Choroid plexus epithelial cell (primary cell): Measurements from ENCODE around the gene TSPEAR.
A peak's percentile ranks its signal among the peaks of the same experiment; 100 is the strongest.

Experiments used
- DNase-seq: peaks from one replicate; pipeline ENCODE4 v3.0.0-alpha.2; 2010; ENCODE audit warnings: low read depth
- H3K4me3 ChIP-seq: 2 replicates; pipeline ENCODE4 v1.5.1; 2011; ENCODE audit warnings: low read depth, mild to moderate bottlenecking, control low read depth, low read length, moderate library complexity
- TF ChIP-seq, protein P1 (sequence below): conservative IDR thresholded peaks from 2 replicates; pipeline ENCODE4 v1.5.1; 2011; ENCODE audit warnings: low read depth, mild to moderate bottlenecking, control low read depth, inconsistent platforms, low read length, moderate library complexity

The TSPEAR gene

GRCh38 chr21:44756423-44757185 lies 45.2 kb upstream of the TSPEAR start:
- DNase-seq = no peak
- no peak overlapping the region for H3K4me3 ChIP-seq
- TF ChIP-seq, protein P1, sequence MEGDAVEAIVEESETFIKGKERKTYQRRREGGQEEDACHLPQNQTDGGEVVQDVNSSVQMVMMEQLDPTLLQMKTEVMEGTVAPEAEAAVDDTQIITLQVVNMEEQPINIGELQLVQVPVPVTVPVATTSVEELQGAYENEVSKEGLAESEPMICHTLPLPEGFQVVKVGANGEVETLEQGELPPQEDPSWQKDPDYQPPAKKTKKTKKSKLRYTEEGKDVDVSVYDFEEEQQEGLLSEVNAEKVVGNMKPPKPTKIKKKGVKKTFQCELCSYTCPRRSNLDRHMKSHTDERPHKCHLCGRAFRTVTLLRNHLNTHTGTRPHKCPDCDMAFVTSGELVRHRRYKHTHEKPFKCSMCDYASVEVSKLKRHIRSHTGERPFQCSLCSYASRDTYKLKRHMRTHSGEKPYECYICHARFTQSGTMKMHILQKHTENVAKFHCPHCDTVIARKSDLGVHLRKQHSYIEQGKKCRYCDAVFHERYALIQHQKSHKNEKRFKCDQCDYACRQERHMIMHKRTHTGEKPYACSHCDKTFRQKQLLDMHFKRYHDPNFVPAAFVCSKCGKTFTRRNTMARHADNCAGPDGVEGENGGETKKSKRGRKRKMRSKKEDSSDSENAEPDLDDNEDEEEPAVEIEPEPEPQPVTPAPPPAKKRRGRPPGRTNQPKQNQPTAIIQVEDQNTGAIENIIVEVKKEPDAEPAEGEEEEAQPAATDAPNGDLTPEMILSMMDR = no peak

- H3K4me3 ChIP-seq = no peak overlapping the region
- TF ChIP-seq, protein P1 = peak; percentile 43
- peak; percentile 84 for DNase-seq
Measured at GRCh38 chr21:44755227-44755626, 43.9 kb upstream of the TSPEAR start.

DNA sequence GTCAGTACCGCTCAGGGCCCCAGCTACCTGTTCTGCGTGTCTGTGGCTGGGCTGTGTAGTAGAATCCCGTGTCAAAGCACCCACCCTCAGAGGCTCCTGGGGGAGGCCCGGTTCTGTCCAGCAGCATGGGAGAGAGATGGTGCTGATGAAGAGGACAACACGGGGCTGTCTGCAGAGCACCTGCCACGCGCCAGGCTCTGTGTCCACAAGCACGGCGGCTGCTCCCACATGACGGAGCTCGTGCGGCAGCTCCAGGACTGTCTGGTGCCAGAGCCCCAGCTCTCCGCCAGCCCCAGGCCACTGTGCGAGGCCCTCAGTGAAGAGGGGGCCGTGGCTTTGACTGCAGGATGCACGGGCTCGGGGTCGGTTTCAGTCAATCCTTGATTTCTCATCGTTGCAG lies 42.0 kb upstream of the TSPEAR start:
- TF ChIP-seq, protein P1 = no peak
- no peak overlapping the region for H3K4me3 ChIP-seq
- DNase-seq = no peak

DNA sequence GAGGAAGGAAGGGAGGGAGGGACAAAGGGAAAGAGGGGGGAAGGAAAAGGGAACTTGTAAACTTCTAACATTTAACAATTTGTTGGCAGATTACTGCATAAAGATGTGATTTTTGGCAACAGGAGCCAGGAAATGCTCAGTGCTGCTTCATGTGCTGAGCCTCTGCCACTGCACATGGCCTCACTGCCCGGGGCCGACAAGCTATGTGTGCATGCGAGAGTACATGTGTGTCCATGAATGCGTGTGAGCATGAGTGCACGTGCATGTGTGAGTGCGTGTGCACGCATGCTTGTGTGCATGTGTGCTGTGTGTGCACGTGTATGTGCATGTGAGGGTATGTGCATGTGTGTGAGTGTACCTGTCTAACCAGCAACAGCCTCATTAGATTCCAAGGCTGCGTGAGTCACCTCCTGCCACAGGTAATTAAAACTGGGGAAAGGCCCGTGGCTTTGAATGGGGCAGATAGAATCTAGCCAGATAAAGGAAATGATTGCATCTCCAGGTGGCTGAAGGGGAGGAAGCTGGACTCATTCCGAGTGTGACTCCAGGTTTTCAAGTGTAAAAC lies 41.4 kb upstream of the TSPEAR start:
- peak; percentile 14 for DNase-seq
- TF ChIP-seq, protein P1 = peak; percentile 27
- H3K4me3 ChIP-seq = no peak overlapping the region

DNA sequence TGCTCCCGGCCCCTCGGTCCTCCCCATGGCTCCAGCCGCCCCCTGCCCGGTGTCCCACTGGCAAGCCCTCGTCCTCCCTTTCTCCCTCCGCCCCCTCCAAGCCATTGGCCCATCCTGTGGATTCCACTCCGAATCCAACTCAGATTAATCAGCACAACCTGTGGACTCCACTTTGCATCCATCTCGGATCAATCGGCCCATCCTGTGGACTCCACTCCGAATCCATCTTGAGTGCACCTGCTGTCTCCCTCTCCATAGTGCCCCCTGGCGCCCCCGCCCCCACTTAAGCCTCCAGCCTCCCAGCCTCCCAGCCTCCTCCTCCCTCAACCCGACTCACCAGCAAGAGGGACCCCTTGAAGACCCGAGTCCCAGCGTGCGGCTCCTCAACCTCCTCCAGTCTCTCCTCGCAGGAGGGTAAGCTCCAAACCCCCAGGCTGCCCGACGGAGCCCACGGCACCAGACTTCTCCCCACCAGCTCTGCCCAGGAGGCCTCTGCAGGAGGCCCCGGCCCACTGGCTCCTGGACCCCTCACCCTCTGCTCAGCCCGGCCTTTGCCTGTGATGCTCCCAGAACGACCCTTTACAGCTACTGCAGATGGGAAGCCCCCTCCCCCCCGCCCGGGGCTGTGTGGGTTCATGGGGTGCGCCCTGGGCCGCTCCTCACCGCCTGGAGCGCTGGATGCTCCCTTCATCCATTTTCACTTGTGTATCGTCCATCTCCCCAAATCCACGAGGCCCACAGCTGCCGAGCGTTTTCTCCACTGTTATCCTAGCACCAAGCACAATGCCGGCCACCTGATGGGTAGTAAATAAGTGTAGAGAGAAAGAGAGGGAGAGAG lies 40.6 kb upstream of the TSPEAR start:
- TF ChIP-seq, protein P1 = no peak
- no peak overlapping the region for H3K4me3 ChIP-seq
- DNase-seq = no peak

DNA sequence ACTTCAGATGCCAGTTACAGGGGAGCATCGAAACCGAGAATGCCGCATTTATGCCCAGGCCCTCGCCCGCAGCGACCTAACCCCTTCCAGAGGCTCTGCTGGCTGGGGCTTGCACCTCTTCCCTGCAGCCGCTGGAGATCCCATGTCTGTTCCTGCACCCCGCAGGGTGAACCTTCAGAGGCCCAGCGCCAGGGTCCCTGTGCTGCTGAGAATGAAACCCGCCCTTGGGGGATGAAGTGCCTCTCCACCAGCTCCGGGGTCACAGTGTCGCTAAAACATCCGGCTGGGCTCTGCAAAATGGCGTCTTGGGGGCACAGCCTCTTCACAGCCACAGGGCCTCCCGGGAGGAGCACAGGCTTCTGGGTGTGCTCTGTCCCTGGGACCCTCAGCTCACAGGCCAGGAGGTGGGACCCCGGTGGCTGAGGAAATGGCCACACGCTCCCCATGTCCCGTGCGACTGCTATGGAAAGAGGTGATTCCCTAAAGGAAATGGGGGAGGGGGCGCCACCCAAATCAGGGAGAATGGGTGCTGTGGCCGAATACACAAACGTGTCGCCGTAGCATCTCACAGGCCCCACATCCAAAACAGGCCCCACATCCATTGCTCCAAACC lies 39.9 kb upstream of the TSPEAR start:
- H3K4me3 ChIP-seq = no peak overlapping the region
- TF ChIP-seq, protein P1 = no peak
- DNase-seq = no peak
